ENCODE results near the gene TMEM272.

Gene TMEM272

GRCh38 chr13:51802631-51803418 lies 42.2 kb downstream of the TMEM272 start:
- no peaks in the 10 kb centered on the region for H3K36me3 ChIP-seq (ENCODE audit: control insufficient read depth, low read depth, low read length)
- no peak overlapping the region for H3K27ac ChIP-seq (ENCODE audit: low read length)
- H3K27me3 ChIP-seq (ENCODE audit: control insufficient read depth, insufficient read depth, low read length), result no peaks in the 10 kb centered on the region
- no peaks in the 10 kb centered on the region for H3K9me3 ChIP-seq (ENCODE audit: control insufficient read depth, low read depth, low read length)
- H3K4me1 ChIP-seq (ENCODE audit: control insufficient read depth, low read depth, low read length), result peaks cover 24% of the 10 kb centered on the region
- peak overlapping the region; percentile 66 for H3K4me3 ChIP-seq (ENCODE audit: low read length)
- peak overlapping the region; percentile 67 for H3K9ac ChIP-seq (ENCODE audit: low read length)

- Histone ChIP-seq H3K36me3 (ENCODE audit: control insufficient read depth, low read depth, low read length) (no peaks in the 10 kb centered on the region), H3K4me1 (ENCODE audit: control insufficient read depth, low read depth, low read length) (peaks cover 28% of the 10 kb centered on the region), H3K9ac (ENCODE audit: low read length) (no peak overlapping the region), H3K27me3 (ENCODE audit: control insufficient read depth, insufficient read depth, low read length) (no peaks in the 10 kb centered on the region), H3K9me3 (ENCODE audit: control insufficient read depth, low read depth, low read length) (no peaks in the 10 kb centered on the region), H3K27ac (ENCODE audit: low read length) (no peak overlapping the region), H3K4me3 (ENCODE audit: low read length) (no peak overlapping the region)
Measured at GRCh38 chr13:51801631-51802099, 43.3 kb downstream of the TMEM272 start.

GRCh38 chr13:51800486-51800885 lies 44.5 kb downstream of the TMEM272 start:
- no peaks in the 10 kb centered on the region for H3K9me3 ChIP-seq (ENCODE audit: control insufficient read depth, low read depth, low read length)
- H3K4me3 ChIP-seq (ENCODE audit: low read length), result no peak overlapping the region
- H3K9ac ChIP-seq (ENCODE audit: low read length), result no peak overlapping the region
- peaks cover 27% of the 10 kb centered on the region for H3K4me1 ChIP-seq (ENCODE audit: control insufficient read depth, low read depth, low read length)
- H3K27ac ChIP-seq (ENCODE audit: low read length), result no peak overlapping the region
- H3K36me3 ChIP-seq (ENCODE audit: control insufficient read depth, low read depth, low read length), result no peaks in the 10 kb centered on the region
- no peaks in the 10 kb centered on the region for H3K27me3 ChIP-seq (ENCODE audit: control insufficient read depth, insufficient read depth, low read length)

- Histone ChIP-seq H3K4me1 (ENCODE audit: control insufficient read depth, low read depth, low read length) (peaks cover 26% of the 10 kb centered on the region), H3K9ac (ENCODE audit: low read length) (no peak overlapping the region), H3K4me3 (ENCODE audit: low read length) (no peak overlapping the region), H3K9me3 (ENCODE audit: control insufficient read depth, low read depth, low read length) (no peaks in the 10 kb centered on the region), H3K27ac (ENCODE audit: low read length) (no peak overlapping the region), H3K36me3 (ENCODE audit: control insufficient read depth, low read depth, low read length) (no peaks in the 10 kb centered on the region), H3K27me3 (ENCODE audit: control insufficient read depth, insufficient read depth, low read length) (no peaks in the 10 kb centered on the region)
Measured at GRCh38 chr13:51799261-51799660, 45.7 kb downstream of the TMEM272 start.

GRCh38 chr13:51797664-51798488 lies 47.1 kb downstream of the TMEM272 start:
- H3K4me3 ChIP-seq (ENCODE audit: low read length), result no peak overlapping the region
- peaks cover 21% of the 10 kb centered on the region for H3K4me1 ChIP-seq (ENCODE audit: control insufficient read depth, low read depth, low read length)
- H3K27ac ChIP-seq (ENCODE audit: low read length), result no peak overlapping the region
- H3K9ac ChIP-seq (ENCODE audit: low read length), result no peak overlapping the region
- no peaks in the 10 kb centered on the region for H3K27me3 ChIP-seq (ENCODE audit: control insufficient read depth, insufficient read depth, low read length)
- H3K9me3 ChIP-seq (ENCODE audit: control insufficient read depth, low read depth, low read length), result no peaks in the 10 kb centered on the region
- no peaks in the 10 kb centered on the region for H3K36me3 ChIP-seq (ENCODE audit: control insufficient read depth, low read depth, low read length)

- Histone ChIP-seq H3K4me3 (ENCODE audit: low read length) (no peak overlapping the region), H3K36me3 (ENCODE audit: control insufficient read depth, low read depth, low read length) (no peaks in the 10 kb centered on the region), H3K9me3 (ENCODE audit: control insufficient read depth, low read depth, low read length) (no peaks in the 10 kb centered on the region), H3K27ac (ENCODE audit: low read length) (no peak overlapping the region), H3K27me3 (ENCODE audit: control insufficient read depth, insufficient read depth, low read length) (no peaks in the 10 kb centered on the region), H3K9ac (ENCODE audit: low read length) (no peak overlapping the region), H3K4me1 (ENCODE audit: control insufficient read depth, low read depth, low read length) (peaks cover 8% of the 10 kb centered on the region)
Measured at GRCh38 chr13:51796546-51796945, 48.4 kb downstream of the TMEM272 start.

- Histone ChIP-seq H3K36me3 (ENCODE audit: control insufficient read depth, low read depth, low read length) (no peaks in the 10 kb centered on the region), H3K27me3 (ENCODE audit: control insufficient read depth, insufficient read depth, low read length) (no peaks in the 10 kb centered on the region), H3K9me3 (ENCODE audit: control insufficient read depth, low read depth, low read length) (no peaks in the 10 kb centered on the region), H3K27ac (ENCODE audit: low read length) (no peak overlapping the region), H3K9ac (ENCODE audit: low read length) (no peak overlapping the region), H3K4me3 (ENCODE audit: low read length) (no peak overlapping the region), H3K4me1 (ENCODE audit: control insufficient read depth, low read depth, low read length) (peaks cover 7% of the 10 kb centered on the region)
Measured at GRCh38 chr13:51795419-51795818, 49.6 kb downstream of the TMEM272 start.

GRCh38 chr13:51794964-51795363 lies 50.0 kb downstream of the TMEM272 start:
- H3K36me3 ChIP-seq (ENCODE audit: control insufficient read depth, low read depth, low read length), result no peaks in the 10 kb centered on the region
- H3K9me3 ChIP-seq (ENCODE audit: control insufficient read depth, low read depth, low read length), result no peaks in the 10 kb centered on the region
- no peak overlapping the region for H3K4me3 ChIP-seq (ENCODE audit: low read length)
- no peak overlapping the region for H3K27ac ChIP-seq (ENCODE audit: low read length)
- peaks cover 7% of the 10 kb centered on the region for H3K4me1 ChIP-seq (ENCODE audit: control insufficient read depth, low read depth, low read length)
- H3K9ac ChIP-seq (ENCODE audit: low read length), result no peak overlapping the region
- no peaks in the 10 kb centered on the region for H3K27me3 ChIP-seq (ENCODE audit: control insufficient read depth, insufficient read depth, low read length)

- Histone ChIP-seq H3K27me3 (ENCODE audit: control insufficient read depth, insufficient read depth, low read length) (no peaks in the 10 kb centered on the region), H3K36me3 (ENCODE audit: control insufficient read depth, low read depth, low read length) (no peaks in the 10 kb centered on the region), H3K27ac (ENCODE audit: low read length) (no peak overlapping the region), H3K9me3 (ENCODE audit: control insufficient read depth, low read depth, low read length) (no peaks in the 10 kb centered on the region), H3K4me1 (ENCODE audit: control insufficient read depth, low read depth, low read length) (peaks cover 4% of the 10 kb centered on the region), H3K9ac (ENCODE audit: low read length) (no peak overlapping the region), H3K4me3 (ENCODE audit: low read length) (no peak overlapping the region)
Measured at GRCh38 chr13:51793570-51794271, 51.3 kb downstream of the TMEM272 start.

- Histone ChIP-seq H3K4me1 (ENCODE audit: control insufficient read depth, low read depth, low read length) (no peaks in the 10 kb centered on the region), H3K27ac (ENCODE audit: low read length) (no peak overlapping the region), H3K36me3 (ENCODE audit: control insufficient read depth, low read depth, low read length) (no peaks in the 10 kb centered on the region), H3K4me3 (ENCODE audit: low read length) (no peak overlapping the region), H3K27me3 (ENCODE audit: control insufficient read depth, insufficient read depth, low read length) (no peaks in the 10 kb centered on the region), H3K9ac (ENCODE audit: low read length) (no peak overlapping the region), H3K9me3 (ENCODE audit: control insufficient read depth, low read depth, low read length) (no peaks in the 10 kb centered on the region)
Measured at GRCh38 chr13:51786425-51787265, 58.3 kb downstream of the TMEM272 start.
